GM12873 (cell line): Measurements from ENCODE around the gene CHIA.
A peak's percentile ranks its signal among the peaks of the same experiment; 100 is the strongest.

Source experiments
- TF ChIP-seq, protein P1 (sequence below): IDR thresholded peaks from 2 replicates; pipeline ENCODE4 v1.5.1; 2012; ENCODE audit warnings: low read depth, mild to moderate bottlenecking, moderate library complexity, low read length, control low read depth; ENCODE audit not compliant: insufficient read depth; ENCODE audit errors: missing control alignments

The CHIA gene

GRCh38 chr1:111320066-111320879, 29.6 kb downstream of the CHIA start:
- TF ChIP-seq, protein P1, sequence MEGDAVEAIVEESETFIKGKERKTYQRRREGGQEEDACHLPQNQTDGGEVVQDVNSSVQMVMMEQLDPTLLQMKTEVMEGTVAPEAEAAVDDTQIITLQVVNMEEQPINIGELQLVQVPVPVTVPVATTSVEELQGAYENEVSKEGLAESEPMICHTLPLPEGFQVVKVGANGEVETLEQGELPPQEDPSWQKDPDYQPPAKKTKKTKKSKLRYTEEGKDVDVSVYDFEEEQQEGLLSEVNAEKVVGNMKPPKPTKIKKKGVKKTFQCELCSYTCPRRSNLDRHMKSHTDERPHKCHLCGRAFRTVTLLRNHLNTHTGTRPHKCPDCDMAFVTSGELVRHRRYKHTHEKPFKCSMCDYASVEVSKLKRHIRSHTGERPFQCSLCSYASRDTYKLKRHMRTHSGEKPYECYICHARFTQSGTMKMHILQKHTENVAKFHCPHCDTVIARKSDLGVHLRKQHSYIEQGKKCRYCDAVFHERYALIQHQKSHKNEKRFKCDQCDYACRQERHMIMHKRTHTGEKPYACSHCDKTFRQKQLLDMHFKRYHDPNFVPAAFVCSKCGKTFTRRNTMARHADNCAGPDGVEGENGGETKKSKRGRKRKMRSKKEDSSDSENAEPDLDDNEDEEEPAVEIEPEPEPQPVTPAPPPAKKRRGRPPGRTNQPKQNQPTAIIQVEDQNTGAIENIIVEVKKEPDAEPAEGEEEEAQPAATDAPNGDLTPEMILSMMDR, result no peak

DNA sequence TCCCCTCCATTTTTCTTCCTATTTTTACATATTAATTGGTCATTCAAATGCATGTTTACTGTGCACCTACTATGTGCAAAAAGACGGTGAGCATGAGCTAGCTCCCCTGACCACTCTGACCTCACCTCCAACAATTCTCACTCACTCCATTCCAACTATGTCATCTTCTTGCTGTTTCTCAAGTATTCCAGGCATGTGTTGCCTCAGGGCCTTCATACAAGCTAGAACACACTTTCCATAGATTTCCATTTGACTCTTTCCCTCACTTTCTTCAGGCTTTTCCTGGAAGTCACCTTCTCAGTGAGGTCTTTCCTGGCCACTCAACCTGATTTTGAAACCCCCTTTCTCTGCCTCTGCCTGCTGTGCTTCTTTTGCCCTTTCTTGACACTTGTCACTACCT, 32.6 kb downstream of the CHIA start:
- TF ChIP-seq, protein P1, result no peak

DNA sequence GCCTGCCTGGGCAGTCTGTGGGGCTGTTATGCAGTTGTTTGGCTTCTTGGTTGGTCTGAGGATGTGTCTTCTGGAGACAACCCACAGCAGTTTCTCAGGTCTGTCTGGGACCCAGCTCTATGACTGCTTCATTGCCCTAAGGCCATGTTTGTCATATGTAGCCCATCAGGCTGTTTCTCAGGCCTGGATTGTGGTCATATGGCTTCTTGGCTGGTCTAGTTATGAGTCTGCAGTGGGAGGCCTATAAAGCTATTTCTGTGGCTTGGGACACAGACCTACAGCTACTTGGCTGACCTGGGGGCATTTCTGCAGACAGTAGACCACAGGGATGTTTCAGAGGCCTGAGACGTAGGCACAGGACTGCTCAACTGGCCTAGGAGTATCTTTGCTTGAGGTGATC, 41.5 kb downstream of the CHIA start:
- TF ChIP-seq, protein P1, result no peak

- TF ChIP-seq, protein P1, result peak; percentile 64
Measured at GRCh38 chr1:111334169-111334568, 43.5 kb downstream of the CHIA start.

GRCh38 chr1:111346089-111346885, 55.6 kb downstream of the CHIA start:
- TF ChIP-seq, protein P1, result peak; percentile 38

DNA sequence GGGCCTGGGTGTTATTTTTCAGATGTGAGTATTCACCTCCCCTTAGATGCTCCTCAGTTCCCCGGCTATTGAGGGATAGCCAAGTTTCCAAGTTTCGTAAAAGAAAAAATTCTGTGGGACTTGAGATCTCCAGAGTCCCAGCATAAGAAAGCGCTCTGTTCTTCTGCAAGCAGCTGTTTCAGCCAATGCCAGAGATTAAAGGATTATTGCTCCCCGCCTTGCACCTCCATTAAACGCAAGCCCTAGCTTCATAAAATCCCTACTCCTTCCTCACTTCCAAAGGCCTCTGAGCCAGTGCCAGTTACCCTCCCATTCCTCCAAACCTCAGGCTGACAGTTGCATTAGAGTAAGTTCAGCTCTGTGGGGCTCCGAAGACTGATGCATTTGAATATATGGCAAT, 56.4 kb downstream of the CHIA start:
- TF ChIP-seq, protein P1, result no peak

DNA sequence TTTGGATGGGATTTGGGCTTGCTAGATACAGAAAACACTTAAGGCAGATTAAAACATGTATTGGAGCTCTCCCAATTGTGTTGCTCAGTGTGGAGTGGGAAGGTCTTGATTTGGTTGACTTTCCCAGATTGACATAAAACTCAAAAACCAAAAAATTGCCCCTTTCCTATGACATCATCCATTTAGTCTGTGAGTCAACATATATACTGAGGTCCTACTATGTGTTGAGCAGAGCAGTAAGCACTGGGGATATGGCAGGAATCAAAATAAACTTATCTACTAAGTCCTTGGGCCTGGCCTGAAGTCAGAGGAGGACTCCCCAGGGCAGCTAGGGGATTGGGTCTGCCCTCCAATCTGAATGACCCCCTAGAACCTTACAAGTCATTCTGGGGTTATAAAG, 61.0 kb downstream of the CHIA start:
- TF ChIP-seq, protein P1, result no peak
